H9 (cell line): ENCODE results near the gene AADACL3. TPM values are rescaled to one million over a fixed set of nuclear protein-coding genes. Genes with fewer than 3 reads are reported as not detected.

Experiments used
- DNase-seq: peaks from one replicate; pipeline ENCODE4 v3.0.0-alpha.2; 2017
- H2AFZ ChIP-seq: one replicate; pipeline ENCODE4 v1.6.1; 2013; ENCODE audit warnings: mild to moderate bottlenecking, low read length, control low read depth, moderate library complexity
- H2AK5ac ChIP-seq: 2 replicates; pipeline ENCODE4 v1.6.1; 2013; ENCODE audit warnings: low read length, control low read depth, mixed read lengths; ENCODE audit not compliant: insufficient read length
- H2BK120ac ChIP-seq: one replicate; pipeline ENCODE4 v1.6.1; 2013; ENCODE audit warnings: low read depth, mild to moderate bottlenecking, low read length, control low read depth, inconsistent platforms; ENCODE audit not compliant: poor library complexity, severe bottlenecking
- H2BK12ac ChIP-seq: 2 replicates; pipeline ENCODE4 v1.6.1; 2013; ENCODE audit warnings: low read length, control low read depth, mixed read lengths, low read depth; ENCODE audit not compliant: insufficient read length
- H2BK15ac ChIP-seq: 2 replicates; pipeline ENCODE4 v1.6.1; 2013; ENCODE audit warnings: low read depth, low read length, control low read depth
- H2BK20ac ChIP-seq: one replicate; pipeline ENCODE4 v1.6.1; 2013; ENCODE audit warnings: low read depth, mild to moderate bottlenecking, low read length, control low read depth, inconsistent platforms; ENCODE audit not compliant: poor library complexity, severe bottlenecking
- H2BK5ac ChIP-seq: 2 replicates; pipeline ENCODE4 v1.6.1; 2013; ENCODE audit warnings: low read length, control low read depth, mixed read lengths; ENCODE audit not compliant: insufficient read length
- H3K14ac ChIP-seq: 2 replicates; pipeline ENCODE4 v1.6.1; 2013; ENCODE audit warnings: low read length, control low read depth; ENCODE audit not compliant: insufficient read depth
- H3K18ac ChIP-seq: 2 replicates; pipeline ENCODE4 v1.6.1; 2013; ENCODE audit warnings: low read depth, mild to moderate bottlenecking, mixed read lengths, low read length, control low read depth; ENCODE audit not compliant: insufficient read length
- H3K23ac ChIP-seq: 2 replicates; pipeline ENCODE4 v1.6.1; 2013; ENCODE audit warnings: low read length, control low read depth, mixed read lengths, low read depth; ENCODE audit not compliant: insufficient read length
- H3K23me2 ChIP-seq: 2 replicates; pipeline ENCODE4 v1.6.1; 2013; ENCODE audit warnings: low read depth, mild to moderate bottlenecking, mixed read lengths, low read length, control low read depth; ENCODE audit not compliant: insufficient read length, poor library complexity, severe bottlenecking
- H3K27ac ChIP-seq: 2 replicates; pipeline ENCODE4 v1.5.1; 2013; ENCODE audit warnings: low read length, control low read depth, mixed read lengths, low read depth; ENCODE audit not compliant: insufficient read length
- H3K27me3 ChIP-seq: 2 replicates; pipeline ENCODE4 v1.6.1; 2013; ENCODE audit warnings: low read length, control low read depth, inconsistent platforms; ENCODE audit not compliant: insufficient read depth
- H3K4ac ChIP-seq: 2 replicates; pipeline ENCODE4 v1.6.1; 2013; ENCODE audit warnings: low read depth, mild to moderate bottlenecking, control low read depth, inconsistent platforms, low read length, moderate library complexity
- H3K4me1 ChIP-seq: 2 replicates; pipeline ENCODE4 v1.6.1; 2013; ENCODE audit warnings: low read length, control low read depth, inconsistent platforms; ENCODE audit not compliant: insufficient read depth
- H3K4me2 ChIP-seq: 2 replicates; pipeline ENCODE4 v1.6.1; 2013; ENCODE audit warnings: low read length, control low read depth, mixed read lengths; ENCODE audit not compliant: insufficient read length, insufficient read depth
- H3K56ac ChIP-seq: 2 replicates; pipeline ENCODE4 v1.6.1; 2013; ENCODE audit warnings: low read depth, mild to moderate bottlenecking, mixed read lengths, low read length, control low read depth; ENCODE audit not compliant: insufficient read length
- H3K79me1 ChIP-seq: 2 replicates; pipeline ENCODE4 v1.6.1; 2013; ENCODE audit warnings: low read depth, mild to moderate bottlenecking, moderate library complexity, low read length, control low read depth, inconsistent platforms; ENCODE audit not compliant: insufficient read depth, poor library complexity, severe bottlenecking
- H3K79me2 ChIP-seq: 2 replicates; pipeline ENCODE4 v1.6.1; 2013; ENCODE audit warnings: low read length, control low read depth, inconsistent platforms; ENCODE audit not compliant: insufficient read depth
- H3K9ac ChIP-seq: 2 replicates; pipeline ENCODE4 v1.6.1; 2013; ENCODE audit warnings: low read length, control low read depth, mixed read lengths; ENCODE audit not compliant: insufficient read length; ENCODE audit errors: extremely low read depth
- H3K9me3 ChIP-seq: one replicate; pipeline ENCODE4 v1.6.1; 2013; ENCODE audit warnings: low read depth, low read length, inconsistent platforms; ENCODE audit not compliant: control insufficient read depth
- H3T11ph ChIP-seq: one replicate; pipeline ENCODE4 v1.6.1; 2013; ENCODE audit warnings: mild to moderate bottlenecking, low read length, control low read depth, inconsistent platforms
- H4K20me1 ChIP-seq: one replicate; pipeline ENCODE4 v1.6.1; 2013; ENCODE audit not compliant: control insufficient read depth, insufficient read length, insufficient read depth
- H4K5ac ChIP-seq: 2 replicates; pipeline ENCODE4 v1.6.1; 2013; ENCODE audit warnings: low read depth, mild to moderate bottlenecking, mixed read lengths, low read length, control low read depth; ENCODE audit not compliant: insufficient read length
- H4K8ac ChIP-seq: replicated peaks from 2 replicates; pipeline ENCODE4 v1.6.1; 2013; ENCODE audit warnings: low read length, control low read depth, mixed read lengths, low read depth; ENCODE audit not compliant: insufficient read length
- H4K91ac ChIP-seq: 2 replicates; pipeline ENCODE4 v1.6.1; 2013; ENCODE audit warnings: low read depth, mild to moderate bottlenecking, moderate library complexity, mixed read lengths, low read length, control low read depth; ENCODE audit not compliant: insufficient read length
- H3K27ac Mint-ChIP-seq, 3 experiments: 2 replicates in 2 of 3; 3 replicates in 1 of 3; pipeline ENCODE4 v1.8.0; 2020 to 2021; ENCODE audit warnings: mixed read lengths in 3 of 3, mild to moderate bottlenecking in 1 of 3, moderate library complexity in 1 of 3
- H3K27me3 Mint-ChIP-seq: 2 replicates; pipeline ENCODE4 v1.8.0; 2021; ENCODE audit warnings: low read depth, mild to moderate bottlenecking, moderate library complexity, mixed read lengths
- H3K36me3 Mint-ChIP-seq, 3 experiments: 2 replicates in 2 of 3; 3 replicates in 1 of 3; pipeline ENCODE4 v1.8.0; 2020 to 2021; ENCODE audit warnings: low read depth in 3 of 3, mixed read lengths in 3 of 3; ENCODE audit not compliant: insufficient read depth in 1 of 3
- H3K4me1 Mint-ChIP-seq, 2 experiments: 2 replicates each; pipeline ENCODE4 v1.8.0; 2020; ENCODE audit warnings: mixed read lengths in 2 of 2
- H3K4me3 Mint-ChIP-seq, 2 experiments: 2 replicates in 1 of 2; 3 replicates in 1 of 2; pipeline ENCODE4 v1.8.0; 2020 to 2021; ENCODE audit warnings: mild to moderate bottlenecking in 2 of 2, mixed read lengths in 2 of 2, moderate library complexity in 1 of 2
- H3K9me3 Mint-ChIP-seq, 2 experiments: 2 replicates in 1 of 2; 3 replicates in 1 of 2; pipeline ENCODE4 v1.8.0; 2020; ENCODE audit warnings: mild to moderate bottlenecking in 2 of 2, mixed read lengths in 2 of 2, moderate library complexity in 1 of 2
- CTCF ChIP-seq: fragments of 200-600 bp; sonication (generic); conservative IDR thresholded peaks from 3 replicates; pipeline ENCODE4 v1.8.0; 2021; ENCODE audit warnings: antibody characterized with exemption, mild to moderate bottlenecking
- WGBS: extraction: QIAGEN DNeasy Blood & Tissue Kit; methylation state at CpG from one replicate; pipeline ENCODE4 v1.1.7; 2013; ENCODE audit warnings: missing lambda C conversion rate, low lambda C conversion rate, mixed read lengths; ENCODE audit not compliant: insufficient read length; ENCODE audit errors: extremely low coverage; 5-methylcytosine and 5-hydroxymethylcytosine counted together
- total RNA-seq: library from RNA; stranded (reverse); gene quantifications from 2 replicates; pipeline ENCODE4 v1.2.1, GENCODE V29; 2021

Gene AADACL3
- total RNA-seq, 1 experiment from 2014 or later = 0.22 TPM

- Histone ChIP-seq H3T11ph (no peak overlapping the region), H3K27ac (no peak overlapping the region), H3K18ac (no peak overlapping the region), H3K4me1 (no peaks in the 10 kb centered on the region), H2BK120ac (no peak overlapping the region), H4K20me1 (no peaks in the 10 kb centered on the region), H3K9ac (no peak overlapping the region), H3K79me1 (no peaks in the 10 kb centered on the region), H3K4ac (no peak overlapping the region), H2BK20ac (no peak overlapping the region), H3K23ac (no peak overlapping the region), H3K14ac (no peak overlapping the region), H3K79me2 (no peaks in the 10 kb centered on the region), H2BK5ac (no peak overlapping the region), H4K8ac (no peak overlapping the region), H3K56ac (no peak overlapping the region), H4K5ac (no peak overlapping the region), H3K9me3 (no peaks in the 10 kb centered on the region), H2AFZ (no peak overlapping the region), H4K91ac (no peak overlapping the region), H3K27me3 (no peaks in the 10 kb centered on the region), H2BK15ac (no peak overlapping the region), H2AK5ac (no peak overlapping the region), H2BK12ac (no peak overlapping the region), H3K23me2 (no peaks in the 10 kb centered on the region), H3K4me2 (no peak overlapping the region)
- no peaks in the 10 kb centered on the region; a peak in 1 of 7 replicates for H3K36me3 Mint-ChIP-seq
- H3K27me3 Mint-ChIP-seq = peaks cover 11% of the 10 kb centered on the region
- H3K27ac Mint-ChIP-seq = no peak overlapping the region
- H3K4me3 Mint-ChIP-seq = no peak overlapping the region
- TF ChIP-seq CTCF = no peak
- H3K9me3 Mint-ChIP-seq = peaks cover 3 to 7% of the 10 kb centered on the region in 2 experiments; a peak in 4 of 5 replicates
- H3K4me1 Mint-ChIP-seq = no peaks in the 10 kb centered on the region
- WGBS = no CpG with 5 or more reads among the region's 2 CpGs
- no peak for DNase-seq
Measured at GRCh38 chr1:12678350-12678749, 37.6 kb upstream of the AADACL3 start.
